ENCODE measurements around the gene EYA4. TPM values are rescaled to one million over a fixed set of nuclear protein-coding genes. Genes with fewer than 3 reads are reported as not detected.
"Not testable (repeated sequence)": the region's sequence is repeated elsewhere in the genome, so short reads cannot be mapped to it uniquely, and the experiment has no call there.

EYA4 gene
- polyA plus RNA-seq, 4 donors = 0.03 to 0.22 (median 0.22) TPM; not detected in 1

DNA sequence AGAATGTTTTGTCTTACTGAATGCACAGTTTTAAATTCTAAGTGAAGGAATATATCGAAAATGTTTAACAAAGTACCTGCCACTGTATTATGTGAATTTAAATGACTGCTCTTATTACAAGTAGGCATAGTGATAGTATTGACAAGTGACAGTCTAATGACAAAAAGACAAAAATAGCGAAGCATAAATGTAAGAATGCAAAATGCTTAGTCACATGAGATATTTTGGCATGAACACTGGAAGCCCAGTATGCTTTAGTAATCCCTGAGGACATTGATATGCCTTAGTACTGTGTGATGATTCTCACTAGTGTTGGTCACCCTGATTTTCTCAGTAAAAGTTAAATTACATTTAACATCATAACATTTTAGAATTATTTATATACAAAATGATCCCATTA lies 153.5 kb downstream of the EYA4 start:
- no peak overlapping the region for H3K27ac ChIP-seq (ENCODE audit: low read depth in 1 of 3, low read length in 2 of 3)
- WGBS, 3 donors = 74 to 87% (median 80%) methylated on average over 2 of the region's 2 CpGs
- no peak for DNase-seq
- H3K36me3 ChIP-seq (ENCODE audit: control insufficient read depth in 3 of 3, insufficient read depth in 2 of 3, low read depth in 1 of 3, low read length in 3 of 3) = no peaks in the 10 kb centered on the region
- peaks cover 0 to 2% (median 0%) of the 10 kb centered on the region in 3 donors for H3K27me3 ChIP-seq (ENCODE audit: control insufficient read depth in 3 of 3, insufficient read depth in 3 of 3, low read length in 3 of 3)
- H3K9me3 ChIP-seq (ENCODE audit: control insufficient read depth in 2 of 2, insufficient read depth in 1 of 2, low read depth in 1 of 2, low read length in 1 of 2) = no peaks in the 10 kb centered on the region
- H3K4me3 ChIP-seq (ENCODE audit: low read depth in 1 of 3, low read length in 3 of 3) = no peak overlapping the region
- no peak for FAIRE-seq
- H3K4me1 ChIP-seq (ENCODE audit: control insufficient read depth in 3 of 3, insufficient read depth in 2 of 3, low read depth in 1 of 3, low read length in 2 of 3) = no peaks in the 10 kb centered on the region

GRCh38 chr6:133396233-133396983 lies 155.3 kb downstream of the EYA4 start:
- Histone ChIP-seq H3K27me3 (ENCODE audit: control insufficient read depth in 3 of 3, insufficient read depth in 3 of 3, low read length in 3 of 3) (peaks cover 0 to 2% (median 0%) of the 10 kb centered on the region in 3 donors), H3K27ac (ENCODE audit: low read depth in 1 of 3, low read length in 2 of 3) (no peak overlapping the region), H3K4me1 (ENCODE audit: control insufficient read depth in 3 of 3, insufficient read depth in 2 of 3, low read depth in 1 of 3, low read length in 2 of 3) (no peaks in the 10 kb centered on the region), H3K36me3 (ENCODE audit: control insufficient read depth in 3 of 3, insufficient read depth in 2 of 3, low read depth in 1 of 3, low read length in 3 of 3) (no peaks in the 10 kb centered on the region), H3K4me3 (ENCODE audit: low read depth in 1 of 3, low read length in 3 of 3) (no peak overlapping the region), H3K9me3 (ENCODE audit: control insufficient read depth in 2 of 2, insufficient read depth in 1 of 2, low read depth in 1 of 2, low read length in 1 of 2) (no peaks in the 10 kb centered on the region)
- WGBS, 3 donors = 55 to 67% (median 66%) methylated on average over 6 of the region's 6 CpGs
- FAIRE-seq (no peak), DNase-seq (no peak)

- Histone ChIP-seq H3K27ac (ENCODE audit: low read depth in 1 of 3, low read length in 2 of 3) (no peak overlapping the region), H3K9me3 (ENCODE audit: control insufficient read depth in 2 of 2, insufficient read depth in 1 of 2, low read depth in 1 of 2, low read length in 1 of 2) (no peaks in the 10 kb centered on the region), H3K4me1 (ENCODE audit: control insufficient read depth in 3 of 3, insufficient read depth in 2 of 3, low read depth in 1 of 3, low read length in 2 of 3) (no peaks in the 10 kb centered on the region), H3K27me3 (ENCODE audit: control insufficient read depth in 3 of 3, insufficient read depth in 3 of 3, low read length in 3 of 3) (peaks cover 0 to 2% (median 0%) of the 10 kb centered on the region in 3 donors), H3K36me3 (ENCODE audit: control insufficient read depth in 3 of 3, insufficient read depth in 2 of 3, low read depth in 1 of 3, low read length in 3 of 3) (no peaks in the 10 kb centered on the region), H3K4me3 (ENCODE audit: low read depth in 1 of 3, low read length in 3 of 3) (no peak overlapping the region)
- FAIRE-seq (no peak), DNase-seq (no peak)
Observed at GRCh38 chr6:133396984-133397348, 155.8 kb downstream of the EYA4 start.

GRCh38 chr6:133397601-133398000 lies 156.4 kb downstream of the EYA4 start:
- not testable (repeated sequence) for H3K36me3 ChIP-seq (ENCODE audit: control insufficient read depth in 3 of 3, insufficient read depth in 2 of 3, low read depth in 1 of 3, low read length in 3 of 3); FAIRE-seq; H3K27me3 ChIP-seq (ENCODE audit: control insufficient read depth in 3 of 3, insufficient read depth in 3 of 3, low read length in 3 of 3); H3K4me3 ChIP-seq (ENCODE audit: low read depth in 1 of 3, low read length in 3 of 3); H3K9me3 ChIP-seq (ENCODE audit: control insufficient read depth in 2 of 2, insufficient read depth in 1 of 2, low read depth in 1 of 2, low read length in 1 of 2); H3K4me1 ChIP-seq (ENCODE audit: control insufficient read depth in 3 of 3, insufficient read depth in 2 of 3, low read depth in 1 of 3, low read length in 2 of 3); DNase-seq; H3K27ac ChIP-seq (ENCODE audit: low read depth in 1 of 3, low read length in 2 of 3)
- WGBS, 3 donors = 66 to 81% (median 72%) methylated on average over 4 of the region's 4 CpGs

- H3K4me3 ChIP-seq (ENCODE audit: low read depth in 1 of 3, low read length in 3 of 3) = no peak overlapping the region
- no peaks in the 10 kb centered on the region for H3K9me3 ChIP-seq (ENCODE audit: control insufficient read depth in 2 of 2, insufficient read depth in 1 of 2, low read depth in 1 of 2, low read length in 1 of 2)
- DNase-seq (no peak), FAIRE-seq (no peak)
- H3K27me3 ChIP-seq (ENCODE audit: control insufficient read depth in 3 of 3, insufficient read depth in 3 of 3, low read length in 3 of 3) = no peaks in the 10 kb centered on the region
- no peaks in the 10 kb centered on the region for H3K4me1 ChIP-seq (ENCODE audit: control insufficient read depth in 3 of 3, insufficient read depth in 2 of 3, low read depth in 1 of 3, low read length in 2 of 3)
- WGBS, 3 donors = 54 to 64% (median 61%) methylated on average over 2 of the region's 2 CpGs
- H3K27ac ChIP-seq (ENCODE audit: low read depth in 1 of 3, low read length in 2 of 3) = no peak overlapping the region
- no peaks in the 10 kb centered on the region for H3K36me3 ChIP-seq (ENCODE audit: control insufficient read depth in 3 of 3, insufficient read depth in 2 of 3, low read depth in 1 of 3, low read length in 3 of 3)
Observed at GRCh38 chr6:133399426-133399825, 158.3 kb downstream of the EYA4 start.

- DNase-seq (no peak), FAIRE-seq (no peak)
- Histone ChIP-seq H3K9me3 (ENCODE audit: control insufficient read depth in 2 of 2, insufficient read depth in 1 of 2, low read depth in 1 of 2, low read length in 1 of 2) (no peaks in the 10 kb centered on the region), H3K27ac (ENCODE audit: low read depth in 1 of 3, low read length in 2 of 3) (no peak overlapping the region), H3K4me3 (ENCODE audit: low read depth in 1 of 3, low read length in 3 of 3) (no peak overlapping the region), H3K36me3 (ENCODE audit: control insufficient read depth in 3 of 3, insufficient read depth in 2 of 3, low read depth in 1 of 3, low read length in 3 of 3) (no peaks in the 10 kb centered on the region), H3K27me3 (ENCODE audit: control insufficient read depth in 3 of 3, insufficient read depth in 3 of 3, low read length in 3 of 3) (no peaks in the 10 kb centered on the region), H3K4me1 (ENCODE audit: control insufficient read depth in 3 of 3, insufficient read depth in 2 of 3, low read depth in 1 of 3, low read length in 2 of 3) (no peaks in the 10 kb centered on the region)
- WGBS, 3 donors = 51 to 77% (median 62%) methylated on average over 2 of the region's 2 CpGs
Observed at GRCh38 chr6:133404151-133404550, 163.0 kb downstream of the EYA4 start.

GRCh38 chr6:133404728-133405127 lies 163.6 kb downstream of the EYA4 start:
- Histone ChIP-seq H3K27me3 (ENCODE audit: control insufficient read depth in 3 of 3, insufficient read depth in 3 of 3, low read length in 3 of 3) (no peaks in the 10 kb centered on the region), H3K4me1 (ENCODE audit: control insufficient read depth in 3 of 3, insufficient read depth in 2 of 3, low read depth in 1 of 3, low read length in 2 of 3) (no peaks in the 10 kb centered on the region), H3K9me3 (ENCODE audit: control insufficient read depth in 2 of 2, insufficient read depth in 1 of 2, low read depth in 1 of 2, low read length in 1 of 2) (no peaks in the 10 kb centered on the region), H3K36me3 (ENCODE audit: control insufficient read depth in 3 of 3, insufficient read depth in 2 of 3, low read depth in 1 of 3, low read length in 3 of 3) (no peaks in the 10 kb centered on the region), H3K27ac (ENCODE audit: low read depth in 1 of 3, low read length in 2 of 3) (no peak overlapping the region), H3K4me3 (ENCODE audit: low read depth in 1 of 3, low read length in 3 of 3) (no peak overlapping the region)
- no peak for FAIRE-seq
- no peak for DNase-seq
- 86 to 89% (median 86%) methylated on average over 8 of the region's 8 CpGs for WGBS, 3 donors

DNA sequence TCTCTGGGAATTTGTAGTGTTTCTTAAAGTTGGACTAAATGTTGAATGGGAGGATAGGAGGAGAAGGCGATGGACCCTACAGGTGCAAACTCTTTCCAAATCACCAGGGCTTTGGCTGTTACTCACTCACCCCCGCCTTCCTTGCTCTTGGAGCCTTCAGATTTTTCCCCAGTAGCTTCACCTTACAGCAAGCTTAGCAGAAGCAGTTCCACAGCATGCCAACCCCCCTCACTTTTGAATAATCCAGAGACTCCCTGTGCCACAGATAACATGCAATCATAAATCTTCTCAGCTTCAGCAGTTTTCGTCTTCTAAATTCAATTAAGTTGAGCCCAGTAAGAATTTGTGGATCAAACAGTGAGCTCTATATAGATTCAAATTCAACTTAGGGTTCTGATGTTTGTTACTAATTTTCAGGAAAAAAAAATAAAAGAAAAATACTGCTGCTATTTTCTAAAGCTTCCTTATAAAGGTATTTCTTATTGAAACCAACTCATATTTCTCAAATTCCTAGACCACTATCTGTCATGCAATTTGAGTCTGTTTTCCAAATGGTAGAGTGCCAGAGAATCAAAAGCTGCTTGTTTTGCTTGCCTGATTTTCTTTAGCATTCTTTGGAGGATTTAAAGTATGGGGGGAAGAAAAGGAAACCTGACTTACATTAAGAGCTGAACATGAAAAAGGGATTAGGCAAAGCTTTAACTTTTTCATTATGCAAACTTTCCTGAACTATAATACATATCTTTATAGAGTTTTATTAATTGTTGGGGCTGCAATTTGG lies 166.4 kb downstream of the EYA4 start:
- H3K27me3 ChIP-seq (ENCODE audit: control insufficient read depth in 3 of 3, insufficient read depth in 3 of 3, low read length in 3 of 3) = no peaks in the 10 kb centered on the region
- H3K9me3 ChIP-seq (ENCODE audit: control insufficient read depth in 2 of 2, insufficient read depth in 1 of 2, low read depth in 1 of 2, low read length in 1 of 2) = no peaks in the 10 kb centered on the region
- H3K27ac ChIP-seq (ENCODE audit: low read depth in 1 of 3, low read length in 2 of 3) = no peak overlapping the region
- H3K4me1 ChIP-seq (ENCODE audit: control insufficient read depth in 3 of 3, insufficient read depth in 2 of 3, low read depth in 1 of 3, low read length in 2 of 3) = no peaks in the 10 kb centered on the region
- DNase-seq = no peak
- no peak for FAIRE-seq
- H3K36me3 ChIP-seq (ENCODE audit: control insufficient read depth in 3 of 3, insufficient read depth in 2 of 3, low read depth in 1 of 3, low read length in 3 of 3) = no peaks in the 10 kb centered on the region
- 54 to 78% (median 67%) methylated on average over 3 of the region's 3 CpGs for WGBS, 3 donors
- no peak overlapping the region for H3K4me3 ChIP-seq (ENCODE audit: low read depth in 1 of 3, low read length in 3 of 3)

Data from small intestine (tissue), 7 donors.